Measurements from ENCODE around the gene PSPN.

DNA sequence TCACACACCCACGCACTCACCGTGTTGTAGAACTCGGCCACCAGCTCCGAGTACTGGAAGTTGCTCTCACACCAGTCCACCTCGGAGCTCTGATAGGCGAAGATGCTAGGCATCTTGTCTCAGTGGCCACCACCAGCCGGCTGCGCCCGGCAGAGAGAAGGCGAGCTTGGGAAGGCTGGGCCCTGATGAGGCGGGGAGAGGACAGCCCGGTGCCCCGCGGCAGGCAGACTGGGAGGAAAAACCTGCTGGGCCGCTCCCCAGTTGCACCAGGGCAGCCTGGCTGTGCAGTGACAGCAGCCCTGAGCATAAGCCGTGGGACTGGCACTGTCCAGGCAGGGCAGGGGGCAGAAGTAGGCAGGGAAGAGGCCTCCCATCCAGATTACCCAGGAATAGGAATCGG, 42.3 kb downstream of the PSPN start, which contains the start of gene ACER1:
- TF ChIP-seq ZNF132 (tag by site-specific recombination; IDR thresholded peaks at IDR 0.05; ENCODE audit: borderline replicate concordance) (no peak), ZNF660 (tag by site-specific recombination; IDR thresholded peaks at IDR 0.05) (no peak), SCRT1 (tag by site-specific recombination; IDR thresholded peaks at IDR 0.05; ENCODE audit: borderline replicate concordance) (no peak), ZNF544 (tag by site-specific recombination; IDR thresholded peaks at IDR 0.05) (no peak), ZNF133 (tag by site-specific recombination; IDR thresholded peaks at IDR 0.05) (no peak), MYNN (tag by site-specific recombination; IDR thresholded peaks at IDR 0.05; ENCODE audit: borderline replicate concordance) (no peak)
- TF ChIP-seq, protein P1, sequence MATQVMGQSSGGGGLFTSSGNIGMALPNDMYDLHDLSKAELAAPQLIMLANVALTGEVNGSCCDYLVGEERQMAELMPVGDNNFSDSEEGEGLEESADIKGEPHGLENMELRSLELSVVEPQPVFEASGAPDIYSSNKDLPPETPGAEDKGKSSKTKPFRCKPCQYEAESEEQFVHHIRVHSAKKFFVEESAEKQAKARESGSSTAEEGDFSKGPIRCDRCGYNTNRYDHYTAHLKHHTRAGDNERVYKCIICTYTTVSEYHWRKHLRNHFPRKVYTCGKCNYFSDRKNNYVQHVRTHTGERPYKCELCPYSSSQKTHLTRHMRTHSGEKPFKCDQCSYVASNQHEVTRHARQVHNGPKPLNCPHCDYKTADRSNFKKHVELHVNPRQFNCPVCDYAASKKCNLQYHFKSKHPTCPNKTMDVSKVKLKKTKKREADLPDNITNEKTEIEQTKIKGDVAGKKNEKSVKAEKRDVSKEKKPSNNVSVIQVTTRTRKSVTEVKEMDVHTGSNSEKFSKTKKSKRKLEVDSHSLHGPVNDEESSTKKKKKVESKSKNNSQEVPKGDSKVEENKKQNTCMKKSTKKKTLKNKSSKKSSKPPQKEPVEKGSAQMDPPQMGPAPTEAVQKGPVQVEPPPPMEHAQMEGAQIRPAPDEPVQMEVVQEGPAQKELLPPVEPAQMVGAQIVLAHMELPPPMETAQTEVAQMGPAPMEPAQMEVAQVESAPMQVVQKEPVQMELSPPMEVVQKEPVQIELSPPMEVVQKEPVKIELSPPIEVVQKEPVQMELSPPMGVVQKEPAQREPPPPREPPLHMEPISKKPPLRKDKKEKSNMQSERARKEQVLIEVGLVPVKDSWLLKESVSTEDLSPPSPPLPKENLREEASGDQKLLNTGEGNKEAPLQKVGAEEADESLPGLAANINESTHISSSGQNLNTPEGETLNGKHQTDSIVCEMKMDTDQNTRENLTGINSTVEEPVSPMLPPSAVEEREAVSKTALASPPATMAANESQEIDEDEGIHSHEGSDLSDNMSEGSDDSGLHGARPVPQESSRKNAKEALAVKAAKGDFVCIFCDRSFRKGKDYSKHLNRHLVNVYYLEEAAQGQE (tag by site-specific recombination; IDR thresholded peaks at IDR 0.05), result no peak
- TF ChIP-seq, protein P2, sequence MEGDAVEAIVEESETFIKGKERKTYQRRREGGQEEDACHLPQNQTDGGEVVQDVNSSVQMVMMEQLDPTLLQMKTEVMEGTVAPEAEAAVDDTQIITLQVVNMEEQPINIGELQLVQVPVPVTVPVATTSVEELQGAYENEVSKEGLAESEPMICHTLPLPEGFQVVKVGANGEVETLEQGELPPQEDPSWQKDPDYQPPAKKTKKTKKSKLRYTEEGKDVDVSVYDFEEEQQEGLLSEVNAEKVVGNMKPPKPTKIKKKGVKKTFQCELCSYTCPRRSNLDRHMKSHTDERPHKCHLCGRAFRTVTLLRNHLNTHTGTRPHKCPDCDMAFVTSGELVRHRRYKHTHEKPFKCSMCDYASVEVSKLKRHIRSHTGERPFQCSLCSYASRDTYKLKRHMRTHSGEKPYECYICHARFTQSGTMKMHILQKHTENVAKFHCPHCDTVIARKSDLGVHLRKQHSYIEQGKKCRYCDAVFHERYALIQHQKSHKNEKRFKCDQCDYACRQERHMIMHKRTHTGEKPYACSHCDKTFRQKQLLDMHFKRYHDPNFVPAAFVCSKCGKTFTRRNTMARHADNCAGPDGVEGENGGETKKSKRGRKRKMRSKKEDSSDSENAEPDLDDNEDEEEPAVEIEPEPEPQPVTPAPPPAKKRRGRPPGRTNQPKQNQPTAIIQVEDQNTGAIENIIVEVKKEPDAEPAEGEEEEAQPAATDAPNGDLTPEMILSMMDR (tag by site-specific recombination; IDR thresholded peaks at IDR 0.05), result no peak

Data from HEK293 (cell line).